Inflammatory macrophage treated with lipopolysaccharide for 1 hour (primary cell): ENCODE results near the gene RPL27A.

Experiments used
- DNase-seq, 2 donors: peaks; one replicate each; pipeline ENCODE4 v3.0.0-alpha.2; 2020 to 2022

Gene RPL27A

DNA sequence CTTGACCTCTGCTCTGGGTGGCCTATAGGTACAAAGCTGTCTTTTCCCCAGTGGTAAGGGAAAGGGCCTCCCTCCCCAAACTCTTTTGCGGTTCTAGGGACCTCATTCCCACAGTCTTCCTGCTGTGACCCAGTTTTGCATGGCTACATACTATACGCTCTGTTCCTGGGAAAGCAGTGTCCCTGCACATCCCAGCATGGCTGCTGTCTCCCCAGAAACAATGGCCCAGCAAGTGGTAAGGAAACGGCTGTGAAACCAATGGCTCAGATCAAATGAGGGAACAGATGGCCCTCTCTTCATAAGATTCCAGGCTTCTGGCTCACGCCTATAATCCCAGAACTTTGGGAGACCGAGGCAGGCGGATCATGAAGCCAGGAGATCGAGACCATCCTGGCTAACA, 41.1 kb downstream of the RPL27A start:
- DNase-seq = no peak

DNA sequence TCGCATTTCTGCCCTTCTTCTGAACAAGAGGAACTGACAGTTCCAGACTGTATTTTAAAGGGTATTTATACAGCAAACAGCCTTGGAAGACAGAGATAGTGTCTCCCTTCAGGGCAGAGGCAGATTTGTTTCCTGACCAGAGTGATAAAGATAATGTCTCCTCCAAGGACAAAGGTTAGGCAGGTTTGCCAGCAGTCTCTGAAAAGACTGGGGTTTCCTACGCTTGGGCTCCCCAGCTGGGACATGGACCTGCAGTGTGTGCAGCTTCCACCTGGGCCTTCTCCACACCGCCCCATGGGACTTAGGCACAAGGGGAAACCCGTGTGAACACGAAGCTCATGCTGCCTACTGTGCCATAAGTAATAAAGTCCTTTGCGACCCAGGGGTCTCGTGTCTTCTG, 42.1 kb downstream of the RPL27A start:
- no peak for DNase-seq

DNA sequence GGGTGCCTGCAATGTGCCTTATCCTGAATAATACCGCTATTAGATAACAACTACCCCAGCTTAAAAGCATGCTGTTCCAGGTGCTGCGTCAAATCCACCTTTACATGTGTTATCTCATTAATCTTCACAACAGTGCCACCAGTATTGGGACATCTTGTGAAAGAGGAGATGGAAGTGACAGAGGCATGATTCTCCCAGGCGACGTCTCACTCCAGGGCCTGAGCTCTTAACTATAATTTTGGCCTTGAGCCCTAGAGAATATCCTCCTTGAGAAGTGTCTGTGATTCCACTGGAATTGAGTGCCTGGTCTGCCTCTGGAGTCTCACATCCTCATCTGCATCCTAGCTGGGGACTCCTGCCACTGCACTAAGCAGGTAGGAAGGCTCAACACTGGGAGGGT, 43.8 kb downstream of the RPL27A start:
- no peak for DNase-seq

DNA sequence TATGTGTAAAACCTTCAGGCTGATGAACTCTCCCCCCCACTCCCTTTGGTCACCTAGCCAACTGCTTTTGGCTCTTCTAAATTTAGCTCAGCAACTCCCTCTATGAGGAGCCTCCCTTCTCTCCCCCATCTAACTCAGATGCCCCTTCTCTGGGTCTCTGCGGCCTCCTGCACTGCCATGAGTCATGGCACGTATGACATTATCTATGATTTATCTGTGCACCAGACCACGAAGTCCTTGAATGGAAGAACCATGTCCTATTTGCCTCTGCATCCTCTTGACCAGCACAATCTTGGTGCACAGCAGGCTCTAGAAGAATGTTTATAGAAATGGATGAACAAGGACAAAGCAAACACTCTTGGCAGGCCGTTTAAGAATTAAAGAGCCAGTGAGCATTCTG, 46.0 kb downstream of the RPL27A start:
- no peak for DNase-seq

DNA sequence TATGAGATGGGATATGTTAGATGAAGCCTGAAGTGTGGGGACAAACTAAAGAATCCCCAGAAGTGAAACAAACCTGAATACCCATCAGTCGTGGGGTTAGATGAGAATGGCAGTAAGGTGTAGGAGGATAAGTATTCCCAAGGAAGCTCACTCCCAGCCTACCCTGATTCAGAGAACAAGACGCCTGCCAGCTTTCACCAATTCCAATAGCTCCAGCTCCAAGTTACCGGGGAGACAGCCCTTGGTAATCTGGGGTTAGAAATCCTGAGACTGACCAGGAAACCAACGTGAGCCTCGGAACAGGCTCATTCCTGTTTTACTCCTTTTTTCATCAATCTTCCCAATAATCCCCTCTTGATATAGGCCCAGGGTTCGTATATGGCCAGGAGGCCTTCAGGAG, 46.5 kb downstream of the RPL27A start:
- no peak for DNase-seq

DNA sequence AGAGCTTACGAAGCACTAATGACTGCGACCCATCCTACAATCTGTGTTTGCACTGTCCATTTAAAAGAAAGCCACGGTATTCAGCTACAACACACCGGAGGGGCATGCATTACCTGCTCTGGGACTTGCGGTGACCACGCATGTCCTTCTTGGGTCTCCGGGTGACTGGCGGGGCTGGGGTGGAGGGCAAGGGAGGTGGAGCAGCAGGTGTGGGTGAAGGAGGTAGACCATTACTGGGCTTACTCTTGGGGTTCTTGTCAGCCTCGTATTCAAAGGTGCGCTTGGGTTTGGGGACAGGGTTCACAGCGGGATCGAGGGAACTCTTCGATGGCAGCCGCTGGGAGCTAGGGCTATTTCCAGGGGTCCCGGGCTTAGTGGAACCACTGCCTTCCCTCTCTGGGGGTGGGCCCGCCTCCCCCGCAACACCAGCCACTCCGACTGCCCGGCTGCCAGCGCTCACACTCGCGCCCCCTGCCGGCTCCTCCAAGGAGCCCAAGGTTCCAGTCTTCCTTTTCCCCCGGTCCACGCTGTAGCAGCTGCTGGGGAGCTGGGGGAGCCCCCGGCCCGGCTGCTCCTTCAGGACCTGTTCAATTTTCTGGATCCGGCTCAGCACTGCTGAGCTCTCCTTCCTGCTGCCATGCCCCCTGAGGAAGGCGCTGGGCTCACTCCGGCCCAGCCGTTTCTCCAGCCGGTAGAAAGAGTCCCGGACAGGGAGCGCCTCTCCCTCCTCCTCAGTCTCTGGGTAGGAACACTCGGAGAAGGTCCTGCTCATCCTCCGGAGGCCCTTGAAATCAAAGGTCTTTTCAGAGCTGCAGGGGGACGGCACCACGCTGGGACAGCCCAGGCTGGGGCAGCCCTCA, 47.5 kb downstream of the RPL27A start:
- DNase-seq = no peak

DNA sequence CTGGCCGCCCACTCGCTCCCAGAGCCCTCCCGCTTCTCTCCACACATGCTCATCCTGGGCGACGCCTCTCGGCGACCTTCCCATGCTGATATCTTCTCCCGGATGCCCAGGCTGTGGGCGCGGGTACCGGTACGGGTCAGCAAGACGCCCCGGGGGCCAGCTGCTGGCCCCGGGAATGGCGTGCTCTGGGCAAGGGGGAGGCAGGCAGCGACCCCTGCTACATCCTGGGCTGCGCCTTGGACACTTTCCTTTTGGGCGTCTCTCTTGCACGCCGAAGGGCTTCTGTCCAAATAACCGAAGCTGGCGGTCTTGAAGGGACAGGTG, 48.1 kb downstream of the RPL27A start:
- no peak for DNase-seq

DNA sequence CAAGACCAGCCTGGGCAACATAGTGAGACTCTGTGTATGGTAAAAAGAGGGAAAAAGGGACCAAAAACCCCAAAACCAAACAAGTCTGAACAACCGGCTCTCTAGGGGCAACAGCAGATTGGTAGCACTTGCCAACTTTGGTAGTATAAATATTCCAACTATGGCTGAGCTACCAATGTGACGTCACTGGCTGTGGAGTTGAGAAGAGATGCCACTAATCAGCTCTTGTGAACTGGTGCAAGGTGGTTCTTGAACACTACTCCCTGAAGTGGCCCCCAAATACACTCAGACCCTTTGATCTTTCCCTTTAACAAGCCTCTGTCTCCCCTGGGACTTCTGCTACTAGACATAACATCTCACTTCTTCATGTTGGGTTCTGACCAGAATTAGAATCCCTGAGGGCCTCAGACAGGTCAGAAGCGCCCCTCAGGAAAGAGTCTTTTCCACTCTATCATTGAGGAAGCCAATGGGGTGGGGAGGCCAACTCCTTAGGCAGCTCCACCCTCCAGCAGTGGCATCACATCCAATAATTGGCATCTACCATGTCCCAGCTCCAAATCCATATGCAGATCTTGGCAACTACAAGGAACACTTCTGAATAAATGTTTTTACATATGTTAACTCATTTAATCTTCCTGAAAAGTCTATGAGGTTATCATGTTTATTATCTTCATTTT, 49.2 kb downstream of the RPL27A start:
- no peak for DNase-seq

DNA sequence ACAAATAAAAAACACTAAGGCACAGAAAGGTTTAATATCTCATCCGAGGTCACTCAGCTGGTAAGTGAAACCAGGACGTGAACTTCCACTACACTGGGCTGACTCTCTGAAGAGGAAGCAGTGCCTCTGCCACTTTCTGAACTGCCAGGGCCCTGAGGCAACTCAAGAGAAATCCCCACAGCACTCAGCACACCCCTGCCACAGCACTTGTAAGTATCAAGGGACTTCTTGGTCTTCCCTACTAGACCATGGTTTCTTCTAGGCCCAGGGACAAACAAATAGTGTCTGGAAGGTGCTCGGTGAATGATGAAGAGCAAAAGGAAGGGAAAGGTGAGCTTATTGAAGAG, 49.7 kb downstream of the RPL27A start:
- DNase-seq = peak; percentile 57 to 58

DNA sequence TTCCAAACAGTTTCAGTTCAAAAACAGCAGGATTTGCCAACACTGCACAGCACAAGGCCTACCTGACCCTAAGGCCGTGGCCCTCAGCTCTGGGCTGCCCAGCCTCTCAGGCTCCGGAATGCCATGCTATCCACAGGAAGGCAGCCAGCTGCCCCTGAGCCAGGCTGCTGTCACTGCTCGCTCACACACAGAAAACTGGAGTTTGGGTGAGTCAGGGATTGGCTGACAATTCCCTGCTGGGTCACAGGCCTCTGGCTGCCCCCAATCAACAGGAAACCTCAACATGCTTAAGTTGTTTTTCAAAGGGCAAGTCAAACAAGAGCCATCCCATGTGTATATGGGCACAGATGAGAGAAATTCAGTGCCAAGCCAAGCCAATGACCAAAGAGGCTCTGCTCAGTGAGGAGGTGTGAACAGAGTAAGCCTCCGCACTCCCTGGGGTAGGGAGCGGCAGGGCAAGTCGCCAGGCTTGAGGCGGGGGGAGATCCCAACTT, 50.2 kb downstream of the RPL27A start:
- DNase-seq = no peak

DNA sequence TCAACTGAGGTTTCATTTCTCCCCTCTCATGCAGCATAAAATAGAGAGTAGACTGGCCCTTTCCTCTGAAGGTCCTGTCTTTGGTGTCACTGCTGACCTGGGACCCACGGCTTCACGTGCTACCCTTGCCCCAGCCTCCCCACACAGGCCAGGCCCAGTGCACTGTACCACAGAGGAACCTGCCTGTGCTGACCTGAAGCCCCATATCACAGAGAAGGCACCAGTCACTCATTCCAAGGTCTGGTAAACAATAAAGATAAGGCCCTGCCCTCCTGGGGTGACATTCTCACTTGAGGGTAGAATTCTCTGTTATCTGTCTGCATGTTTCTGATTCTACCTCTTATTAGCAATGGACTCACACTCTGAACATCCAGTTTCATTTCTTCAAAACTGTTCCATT, 51.3 kb downstream of the RPL27A start:
- DNase-seq = no peak

DNA sequence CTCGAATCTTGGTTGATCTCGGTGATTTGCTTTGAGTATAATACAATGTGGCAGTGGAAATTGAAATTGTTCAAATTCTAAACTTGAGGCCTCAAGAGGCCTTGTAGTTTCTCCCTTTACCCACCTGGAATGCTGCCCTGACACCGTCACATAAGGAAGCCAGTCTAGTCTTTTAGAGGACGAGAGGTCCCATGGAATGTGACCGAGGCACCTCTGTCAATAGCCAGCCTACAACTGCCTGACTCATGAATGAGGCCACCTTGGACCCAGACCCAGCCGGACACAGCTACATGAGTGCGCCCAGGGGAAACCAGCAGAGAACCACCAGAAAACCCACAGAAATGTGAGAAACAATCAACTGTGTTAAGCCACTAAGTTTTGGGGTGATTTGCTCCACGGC, 52.5 kb downstream of the RPL27A start:
- DNase-seq = no peak

DNA sequence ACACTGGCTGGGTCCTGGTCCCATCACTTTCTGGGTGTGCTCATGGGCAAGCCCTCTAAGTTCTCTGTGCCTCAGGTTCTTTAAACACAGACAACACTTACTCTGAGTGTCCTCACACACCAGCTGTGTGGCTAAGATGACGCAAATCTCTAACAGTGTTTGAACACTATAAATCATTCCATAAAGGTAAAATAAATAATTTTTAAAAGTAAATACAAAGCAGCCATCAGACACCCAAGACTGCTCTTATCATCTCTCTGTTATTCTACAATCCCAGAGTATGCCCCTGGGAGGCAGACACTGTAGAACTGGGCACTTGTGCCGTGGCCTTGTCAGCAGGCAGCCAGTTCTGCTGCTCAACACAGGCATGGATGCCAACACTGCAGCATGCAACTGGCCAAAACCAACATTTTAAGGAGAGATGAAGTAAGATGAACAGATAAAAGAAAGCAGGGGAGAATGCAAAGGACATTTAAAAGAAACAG, 56.8 kb downstream of the RPL27A start:
- no peak for DNase-seq
